ENCODE data around the gene PCDH9.
A peak's percentile ranks its signal among the peaks of the same experiment; 100 is the strongest.

The PCDH9 gene

DNA sequence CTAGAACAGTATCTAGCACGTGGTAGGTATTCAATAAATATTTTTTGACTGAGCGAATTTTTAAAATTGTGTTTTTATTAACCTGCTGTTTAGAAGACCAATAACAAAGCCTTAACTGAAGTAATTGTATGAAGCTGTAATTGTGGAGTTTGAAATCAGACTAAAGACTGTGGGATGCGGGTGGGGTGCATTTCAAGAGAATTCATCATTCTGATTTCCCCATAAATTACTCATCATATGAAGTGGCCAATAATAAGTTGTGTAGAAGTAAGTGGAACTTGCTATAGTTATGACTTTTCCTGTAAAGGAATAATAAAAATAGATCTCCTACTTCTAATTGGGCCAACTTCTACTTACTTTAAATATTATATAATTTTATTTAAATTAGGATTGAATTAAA, 449.3 kb downstream of the PCDH9 start:
- Histone ChIP-seq H3K27me3 (ENCODE audit: insufficient read depth, low read length) (no peaks in the 10 kb centered on the region), H3K9ac (ENCODE audit: low read length) (no peak overlapping the region), H3K36me3 (ENCODE audit: insufficient read depth, low read length) (no peaks in the 10 kb centered on the region), H3K4me3 (ENCODE audit: low read depth, low read length, poor library complexity, severe bottlenecking) (no peak overlapping the region), H2AFZ (ENCODE audit: low read length) (0 out of 2 replicates have a peak overlapping the region, but pooled peaks have one; percentile 12), H4K20me1 (ENCODE audit: insufficient read depth, low read length) (no peaks in the 10 kb centered on the region), H3K27ac (ENCODE audit: low read depth, low read length, poor library complexity, severe bottlenecking) (no peak overlapping the region), H3K4me2 (ENCODE audit: low read length) (no peak overlapping the region), H3K9me3 (ENCODE audit: low read length) (no peaks in the 10 kb centered on the region; the same call in 1 of the 2 replicates), H3K9me2 (ENCODE audit: low read depth, low read length) (no peaks in the 10 kb centered on the region), H3K4me1 (ENCODE audit: insufficient read depth, low read length, severe bottlenecking) (peaks cover 21% of the 10 kb centered on the region), H3F3A (ENCODE audit: insufficient read depth, low read length) (0 out of 2 replicates have a peak, but pooled peaks cover 3% of the 10 kb centered on the region), H3K79me2 (ENCODE audit: insufficient read depth, low read length) (no peaks in the 10 kb centered on the region)
- TF ChIP-seq, protein P1, sequence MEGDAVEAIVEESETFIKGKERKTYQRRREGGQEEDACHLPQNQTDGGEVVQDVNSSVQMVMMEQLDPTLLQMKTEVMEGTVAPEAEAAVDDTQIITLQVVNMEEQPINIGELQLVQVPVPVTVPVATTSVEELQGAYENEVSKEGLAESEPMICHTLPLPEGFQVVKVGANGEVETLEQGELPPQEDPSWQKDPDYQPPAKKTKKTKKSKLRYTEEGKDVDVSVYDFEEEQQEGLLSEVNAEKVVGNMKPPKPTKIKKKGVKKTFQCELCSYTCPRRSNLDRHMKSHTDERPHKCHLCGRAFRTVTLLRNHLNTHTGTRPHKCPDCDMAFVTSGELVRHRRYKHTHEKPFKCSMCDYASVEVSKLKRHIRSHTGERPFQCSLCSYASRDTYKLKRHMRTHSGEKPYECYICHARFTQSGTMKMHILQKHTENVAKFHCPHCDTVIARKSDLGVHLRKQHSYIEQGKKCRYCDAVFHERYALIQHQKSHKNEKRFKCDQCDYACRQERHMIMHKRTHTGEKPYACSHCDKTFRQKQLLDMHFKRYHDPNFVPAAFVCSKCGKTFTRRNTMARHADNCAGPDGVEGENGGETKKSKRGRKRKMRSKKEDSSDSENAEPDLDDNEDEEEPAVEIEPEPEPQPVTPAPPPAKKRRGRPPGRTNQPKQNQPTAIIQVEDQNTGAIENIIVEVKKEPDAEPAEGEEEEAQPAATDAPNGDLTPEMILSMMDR (IDR thresholded peaks at IDR 0.05; ENCODE audit: low read length): no peak
- no peak for TF ChIP-seq EZH2 (IDR thresholded peaks at IDR 0.05; ENCODE audit: borderline replicate concordance, low read length)

DNA sequence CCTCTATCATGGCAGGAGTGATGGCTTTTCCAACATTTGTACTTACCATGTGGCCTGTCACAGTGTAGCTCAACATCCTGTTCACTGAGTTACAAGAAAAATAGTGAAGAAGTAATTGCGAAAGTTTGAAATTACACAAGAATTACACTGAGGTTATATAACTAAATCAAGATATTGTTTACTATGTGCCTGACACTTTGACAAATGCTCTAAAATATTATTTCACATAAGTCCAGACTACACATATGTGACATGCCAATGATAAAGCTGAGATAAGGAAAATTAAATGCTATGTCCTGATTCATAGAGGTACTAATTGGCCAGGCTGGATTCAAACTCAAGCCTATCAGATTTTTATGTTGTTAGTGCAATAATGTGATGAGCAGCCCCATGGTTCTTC, 451.7 kb downstream of the PCDH9 start:
- TF ChIP-seq EZH2 (IDR thresholded peaks at IDR 0.05; ENCODE audit: borderline replicate concordance, low read length): no peak
- TF ChIP-seq, protein P1 (IDR thresholded peaks at IDR 0.05; ENCODE audit: low read length): no peak
- Histone ChIP-seq H3K4me1 (ENCODE audit: insufficient read depth, low read length, severe bottlenecking) (peaks cover 21% of the 10 kb centered on the region), H3K9me2 (ENCODE audit: low read depth, low read length) (no peaks in the 10 kb centered on the region), H3K27ac (ENCODE audit: low read depth, low read length, poor library complexity, severe bottlenecking) (no peak overlapping the region), H3K79me2 (ENCODE audit: insufficient read depth, low read length) (no peaks in the 10 kb centered on the region), H4K20me1 (ENCODE audit: insufficient read depth, low read length) (no peaks in the 10 kb centered on the region), H3F3A (ENCODE audit: insufficient read depth, low read length) (no peaks in the 10 kb centered on the region), H3K4me2 (ENCODE audit: low read length) (no peak overlapping the region), H3K9me3 (ENCODE audit: low read length) (no peaks in the 10 kb centered on the region; the same call in 1 of the 2 replicates), H2AFZ (ENCODE audit: low read length) (no peak overlapping the region; the same call in 1 of the 2 replicates), H3K36me3 (ENCODE audit: insufficient read depth, low read length) (no peaks in the 10 kb centered on the region), H3K9ac (ENCODE audit: low read length) (no peak overlapping the region), H3K4me3 (ENCODE audit: low read depth, low read length, poor library complexity, severe bottlenecking) (no peak overlapping the region), H3K27me3 (ENCODE audit: insufficient read depth, low read length) (no peaks in the 10 kb centered on the region)

DNA sequence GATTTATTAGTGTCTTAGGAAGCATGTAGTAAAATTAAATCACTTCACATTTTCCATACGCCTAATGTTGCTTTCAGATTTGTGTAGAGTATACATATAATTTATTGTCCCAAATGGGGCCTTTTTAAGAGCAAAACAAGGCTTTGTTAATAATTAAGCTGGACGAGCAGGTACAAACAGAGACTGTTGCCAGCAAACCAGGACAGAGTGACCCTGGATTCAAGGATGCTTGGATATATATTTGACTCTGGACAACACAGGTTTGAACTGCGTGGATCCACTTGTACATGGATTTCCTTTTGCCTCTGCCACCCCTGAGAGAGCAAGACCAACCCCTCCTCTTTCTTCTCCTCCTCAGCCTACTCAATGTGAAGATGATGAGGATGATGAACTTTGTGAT, 454.9 kb downstream of the PCDH9 start:
- no peaks in the 10 kb centered on the region for H3F3A ChIP-seq (ENCODE audit: insufficient read depth, low read length)

More for the DNA sequence above, 454.9 kb downstream of the PCDH9 start:
- no peak overlapping the region for H3K4me3 ChIP-seq (ENCODE audit: low read depth, low read length, poor library complexity, severe bottlenecking)
- no peak overlapping the region for H3K27ac ChIP-seq (ENCODE audit: low read depth, low read length, poor library complexity, severe bottlenecking)
- H3K9ac ChIP-seq (ENCODE audit: low read length): no peak overlapping the region
- no peaks in the 10 kb centered on the region; the same call in 1 of the 2 replicates for H3K9me3 ChIP-seq (ENCODE audit: low read length)
- H3K27me3 ChIP-seq (ENCODE audit: insufficient read depth, low read length): no peaks in the 10 kb centered on the region
- H3K4me1 ChIP-seq (ENCODE audit: insufficient read depth, low read length, severe bottlenecking): no peaks in the 10 kb centered on the region
- no peaks in the 10 kb centered on the region for H3K79me2 ChIP-seq (ENCODE audit: insufficient read depth, low read length)
- H4K20me1 ChIP-seq (ENCODE audit: insufficient read depth, low read length): no peaks in the 10 kb centered on the region
- H3K36me3 ChIP-seq (ENCODE audit: insufficient read depth, low read length): no peaks in the 10 kb centered on the region
- H2AFZ ChIP-seq (ENCODE audit: low read length): no peak overlapping the region
- H3K4me2 ChIP-seq (ENCODE audit: low read length): no peak overlapping the region
- no peak for TF ChIP-seq EZH2 (IDR thresholded peaks at IDR 0.05; ENCODE audit: borderline replicate concordance, low read length)
- TF ChIP-seq, protein P1 (IDR thresholded peaks at IDR 0.05; ENCODE audit: low read length): no peak
- H3K9me2 ChIP-seq (ENCODE audit: low read depth, low read length): no peaks in the 10 kb centered on the region

Measured in OCI-LY1 (cell line).